ENCODE results near the gene NRL.
"Not testable (repeated sequence)": the region's sequence is repeated elsewhere in the genome, so short reads cannot be mapped to it uniquely, and the experiment has no call there.

NRL gene

GRCh38 chr14:24123424-24124417 is 9.0 kb upstream of the NRL start:
- no peak for DNase-seq (ENCODE audit: low read depth)

- DNase-seq (ENCODE audit: low read depth), result no peak
Observed at GRCh38 chr14:24122898-24123297, 8.1 kb upstream of the NRL start.

- no peak for DNase-seq (ENCODE audit: low read depth)
Observed at GRCh38 chr14:24122416-24122815, 7.7 kb upstream of the NRL start.

- DNase-seq (ENCODE audit: low read depth), result no peak
Observed at GRCh38 chr14:24121210-24121609, 6.5 kb upstream of the NRL start.

GRCh38 chr14:24119691-24120090 is 4.9 kb upstream of the NRL start:
- no peak for DNase-seq (ENCODE audit: low read depth)

DNA sequence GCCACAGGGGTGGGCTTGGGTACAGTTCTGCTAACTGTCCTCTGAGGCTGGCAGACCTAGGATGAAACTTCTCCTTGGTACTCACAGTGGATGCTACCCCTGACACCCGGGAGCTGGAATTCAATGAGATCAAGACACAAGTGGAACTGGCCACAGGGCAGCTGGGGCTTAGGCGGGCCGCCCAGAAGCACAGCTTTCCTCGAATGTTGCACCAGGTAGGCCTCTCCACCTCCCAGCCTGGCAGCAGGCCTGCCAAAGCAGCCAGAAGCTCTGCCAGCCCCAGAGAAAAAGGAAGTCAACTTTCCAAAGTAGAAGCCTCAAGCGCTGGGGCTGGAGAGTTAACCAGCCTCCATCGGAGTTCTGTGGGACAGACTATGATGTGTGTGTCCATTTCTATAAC is 2.4 kb upstream of the NRL start:
- no peak for DNase-seq (ENCODE audit: low read depth)

GRCh38 chr14:24116128-24116814 is 1.5 kb upstream of the NRL start:
- no peak for DNase-seq (ENCODE audit: low read depth)

- no peak for DNase-seq (ENCODE audit: low read depth)
Observed at GRCh38 chr14:24115422-24116127, 826 bp upstream of the NRL start.

- DNase-seq (ENCODE audit: low read depth), result peak; percentile 59
Observed at GRCh38 chr14:24113801-24114531, 783 bp downstream of the NRL start.

GRCh38 chr14:24113379-24113800 is 1.4 kb downstream of the NRL start:
- DNase-seq (ENCODE audit: low read depth), result no peak

- no peak for DNase-seq (ENCODE audit: low read depth)
Observed at GRCh38 chr14:24110523-24110922, 4.2 kb downstream of the NRL start.

- DNase-seq (ENCODE audit: low read depth), result no peak
Observed at GRCh38 chr14:24110060-24110459, 4.7 kb downstream of the NRL start.

GRCh38 chr14:24108336-24108874 is 6.3 kb downstream of the NRL start:
- no peak for DNase-seq (ENCODE audit: low read depth)

DNA sequence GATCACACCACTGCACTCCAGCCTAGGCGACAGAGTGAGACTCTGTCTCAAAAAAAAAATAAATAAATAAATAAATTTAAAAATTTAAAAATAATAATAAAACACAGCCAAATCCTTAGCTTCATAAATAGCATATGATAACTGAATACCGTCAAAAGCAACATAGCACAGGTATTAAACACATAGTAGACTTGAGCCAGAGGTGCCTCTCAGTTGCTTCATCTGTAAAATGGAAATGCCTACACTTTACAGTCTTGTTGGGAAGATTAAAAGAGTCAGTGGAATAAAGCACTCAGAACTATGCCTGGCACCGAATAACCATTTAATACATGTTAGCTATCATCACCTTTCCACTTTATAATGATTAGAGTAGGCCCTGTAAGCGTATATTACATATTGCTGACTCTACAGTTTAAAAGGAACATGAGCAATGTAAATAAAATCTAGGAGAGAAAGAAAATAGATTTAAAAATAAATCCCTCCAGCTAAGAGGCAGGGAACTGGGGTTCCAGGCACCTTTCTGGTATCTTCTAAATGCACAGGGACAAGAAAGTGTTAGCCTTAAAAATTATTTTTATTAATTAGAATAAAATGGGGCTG is 8.0 kb downstream of the NRL start:
- DNase-seq (ENCODE audit: low read depth), result no peak

DNA sequence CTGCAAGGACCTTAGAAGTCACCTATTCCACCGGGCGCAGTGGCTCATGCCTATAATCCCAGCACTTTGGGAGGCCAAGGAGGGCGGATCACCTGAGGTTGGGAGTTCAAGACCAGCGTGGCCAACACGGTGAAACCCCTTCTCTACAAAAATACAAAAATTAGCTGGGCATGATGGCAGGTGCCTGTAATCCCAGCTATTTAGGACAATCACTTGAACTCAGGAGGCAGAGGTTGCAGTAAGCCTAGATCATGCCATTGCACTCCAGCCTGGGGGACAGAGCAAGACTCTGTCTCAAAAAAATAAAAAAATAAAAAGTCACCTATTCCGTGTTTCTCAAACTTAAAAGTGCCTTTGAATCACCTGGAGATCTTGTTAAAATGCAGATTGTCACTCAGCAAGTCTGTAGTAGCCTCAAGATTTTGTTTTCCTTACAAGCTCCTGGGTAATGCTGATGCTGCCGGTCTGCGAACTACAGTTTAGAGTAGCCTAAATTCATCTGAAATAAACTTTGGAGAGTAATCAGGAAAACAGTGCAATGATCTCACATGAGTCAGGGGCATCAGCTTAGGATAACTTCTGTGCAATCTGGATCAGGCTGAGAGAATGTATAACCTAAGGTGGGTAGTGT is 9.0 kb downstream of the NRL start:
- DNase-seq (ENCODE audit: low read depth), result not testable (repeated sequence)

DNA sequence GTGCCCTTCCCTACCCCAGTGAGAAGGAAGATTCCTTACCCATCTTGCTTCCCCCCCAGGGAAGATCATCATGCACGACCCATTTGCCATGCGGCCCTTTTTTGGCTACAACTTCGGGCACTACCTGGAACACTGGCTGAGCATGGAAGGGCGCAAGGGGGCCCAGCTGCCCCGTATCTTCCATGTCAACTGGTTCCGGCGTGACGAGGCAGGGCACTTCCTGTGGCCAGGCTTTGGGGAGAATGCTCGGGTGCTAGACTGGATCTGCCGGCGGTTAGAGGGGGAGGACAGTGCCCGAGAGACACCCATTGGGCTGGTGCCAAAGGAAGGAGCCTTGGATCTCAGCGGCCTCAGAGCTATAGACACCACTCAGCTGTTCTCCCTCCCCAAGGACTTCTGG is 11.3 kb downstream of the NRL start:
- DNase-seq (ENCODE audit: low read depth), result no peak

- no peak for DNase-seq (ENCODE audit: low read depth)
Observed at GRCh38 chr14:24102357-24103048, 12.2 kb downstream of the NRL start.

DNA sequence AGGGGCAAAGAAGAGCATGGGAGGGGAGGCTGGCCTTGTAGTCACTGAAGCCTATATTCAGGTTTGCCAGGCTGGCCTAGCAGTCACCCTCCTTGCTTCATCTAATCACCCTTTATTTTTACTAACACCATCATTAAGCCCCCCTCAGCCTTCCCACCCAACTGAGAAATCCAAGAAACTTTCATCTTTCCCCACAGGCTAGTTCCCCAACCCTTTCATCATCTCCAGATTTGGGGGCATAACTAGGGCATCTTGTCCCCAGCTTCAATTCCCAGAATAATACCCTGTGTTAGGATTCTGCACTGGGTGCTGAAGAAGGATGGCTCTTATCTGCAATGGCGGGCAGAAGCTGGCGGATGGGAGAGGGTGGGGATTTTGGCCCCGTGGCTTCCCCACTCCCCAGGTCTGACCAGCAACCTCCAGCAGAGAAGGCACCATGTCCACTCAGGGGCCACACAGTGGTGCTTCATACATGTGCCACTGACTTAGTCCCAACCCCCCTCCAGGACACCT is 13.7 kb downstream of the NRL start:
- DNase-seq (ENCODE audit: low read depth), result no peak

GRCh38 chr14:24100197-24100981 is 14.4 kb downstream of the NRL start:
- no peak for DNase-seq (ENCODE audit: low read depth)

Measured in activated T-cell treated with anti-CD3 and anti-CD28 coated beads for 1 hour (primary cell).